Right ventricle myocardium inferior (tissue), 1 donor: ENCODE measurements around the gene KMO. TPM values are rescaled to one million over a fixed set of nuclear protein-coding genes. Genes with fewer than 3 reads are reported as not detected.

Experiments
- ATAC-seq: fragments of 200-7000 bp; cut with Tn5 transposase; one replicate; pipeline ENCODE4 v1.9.1; 2020; ENCODE audit warnings: mild to moderate bottlenecking, moderate library complexity
- DNase-seq: peaks from one replicate; pipeline ENCODE4 v3.0.0; 2021; ENCODE audit errors: missing footprints
- intact Hi-C: fragments of 100-400 bp; cut with DNase I; formaldehyde crosslinking; loops from one replicate; pipeline ENCODE4 v1.11.0; 2022
- total RNA-seq: library from RNA; stranded (reverse); fragmentation: NEBNext Ultra II Directional; extraction: Animal tissue kit (Norgen Biotek cat#: 25700); gene quantifications from one replicate; pipeline ENCODE4 v1.2.1, GENCODE V29; 2021
- donor health status: DM: no; HTN: yes; CAD: no; lungs with severe emphysema.

KMO gene
- total RNA-seq, 1 donor from 2014 or later, result 0.22 TPM

DNA sequence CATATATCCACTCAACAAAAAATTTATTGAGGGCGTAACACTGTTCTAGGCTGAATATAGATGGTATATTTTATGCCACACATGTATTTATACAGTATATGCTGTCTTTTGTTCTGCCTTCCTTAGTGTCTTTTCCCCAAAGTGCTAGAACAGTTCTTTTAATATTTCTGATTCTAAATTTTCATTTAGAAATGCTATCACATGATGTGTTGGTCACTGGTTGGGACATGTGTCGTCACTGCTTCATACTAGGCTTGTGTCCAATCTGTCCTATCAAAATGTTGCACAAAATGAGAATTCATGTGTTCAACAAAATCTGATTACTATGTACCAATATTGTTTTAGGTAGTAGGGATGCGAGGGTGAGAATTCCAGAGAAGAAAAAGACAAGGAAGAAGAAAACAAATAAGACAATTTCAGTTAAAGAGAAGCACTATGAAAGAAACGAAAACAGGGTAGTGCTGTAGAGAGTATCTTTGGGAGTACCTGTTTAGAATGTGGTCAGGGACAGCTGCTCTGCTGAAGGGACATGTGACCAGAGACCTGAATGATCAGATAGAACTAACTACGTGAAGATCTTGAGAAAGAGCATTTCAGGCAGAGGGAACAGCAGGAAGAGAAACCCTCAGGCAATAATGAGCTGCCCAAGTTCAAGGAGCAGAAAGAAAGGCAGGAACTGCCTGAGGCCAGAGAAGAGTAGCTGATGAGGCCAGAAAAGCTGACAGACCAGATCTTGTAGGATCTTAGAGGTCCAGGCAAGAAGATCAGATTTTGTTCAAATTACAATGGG, 1.3 kb downstream of the KMO start:
- DNase-seq, result no peak
- no peak for ATAC-seq
- intact Hi-C loops, result loop anchor here (5.0 kb wide), 1 partner anchor 314 kb away; the partner anchor contains the start of gene EXO1

DNA sequence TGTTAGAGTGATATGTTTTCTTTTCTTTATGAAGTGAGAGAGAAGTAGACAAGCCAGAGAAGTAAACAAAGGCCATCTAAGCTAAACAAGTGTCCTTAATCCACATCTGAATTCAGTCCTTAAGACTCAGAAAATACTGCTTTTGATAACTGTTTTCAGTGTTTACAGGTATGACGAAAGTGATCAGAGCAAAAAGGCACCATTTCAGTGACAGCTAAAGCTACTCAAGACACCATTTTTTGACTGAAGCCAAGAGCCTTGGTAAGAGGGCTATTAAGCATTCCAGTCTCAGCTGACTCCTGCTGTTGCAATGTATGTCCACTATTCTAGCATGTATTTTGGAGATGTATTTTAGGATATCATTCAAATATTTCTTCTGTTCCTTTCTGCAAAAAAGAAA, 4.1 kb downstream of the KMO start:
- intact Hi-C loops, result no loop called here
- ATAC-seq, result no peak

DNA sequence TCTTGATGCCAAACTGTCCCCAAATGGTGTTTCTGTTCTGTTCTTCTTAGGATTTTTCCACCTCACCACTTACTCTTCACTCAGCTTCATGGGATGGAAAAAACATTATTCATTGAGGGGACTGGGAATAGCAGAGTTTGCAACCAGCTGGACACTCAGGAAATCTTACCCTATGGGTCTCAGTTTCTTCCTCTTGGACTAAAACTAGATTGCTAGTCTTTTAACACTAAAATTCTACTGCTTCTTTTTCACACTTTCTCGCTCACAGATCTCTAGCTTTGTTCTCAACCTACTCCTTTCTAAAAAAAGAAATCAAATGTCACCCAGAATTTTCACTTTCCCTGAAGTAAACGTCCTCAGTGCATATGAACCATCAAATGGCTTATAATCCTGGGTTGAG, 4.8 kb downstream of the KMO start:
- ATAC-seq (no peak), DNase-seq (no peak)
- intact Hi-C loops, result no loop called here

More for the DNA sequence above, 4.1 kb downstream of the KMO start:
- no peak for DNase-seq

DNA sequence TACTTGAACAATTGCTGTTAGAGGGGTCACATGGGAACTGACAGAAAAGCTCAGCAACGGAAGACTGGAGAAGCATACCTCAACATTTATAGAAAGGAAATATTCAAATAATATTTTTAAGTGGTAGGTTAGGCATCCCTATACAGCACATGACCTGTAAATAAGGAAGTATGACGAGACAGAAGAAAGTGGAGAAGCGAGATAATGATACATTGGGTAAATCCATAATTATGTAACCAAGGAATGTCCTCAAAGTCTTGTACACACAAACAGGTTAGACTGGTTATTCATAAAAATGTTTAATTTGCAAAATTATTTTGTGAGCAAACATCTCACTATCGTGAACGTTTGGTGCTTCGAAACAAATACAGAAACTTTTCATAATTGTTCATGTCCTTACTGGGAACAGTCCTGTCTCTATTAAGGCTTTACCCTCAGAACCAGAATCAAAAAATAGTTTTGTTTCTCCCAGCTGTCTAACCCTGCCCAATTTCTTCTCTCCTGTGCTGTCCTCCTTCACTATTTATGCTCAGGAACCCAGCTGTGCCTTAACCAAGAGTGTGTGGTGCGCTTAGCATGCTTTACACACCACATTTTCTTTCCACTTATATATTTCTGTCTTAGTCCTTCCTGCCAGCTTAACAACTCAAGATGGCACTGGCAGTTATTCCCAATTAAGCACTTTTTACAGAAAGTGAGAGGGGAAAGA, 10.2 kb downstream of the KMO start:
- ATAC-seq (no peak), DNase-seq (no peak)
- intact Hi-C loops, result no loop called here

DNA sequence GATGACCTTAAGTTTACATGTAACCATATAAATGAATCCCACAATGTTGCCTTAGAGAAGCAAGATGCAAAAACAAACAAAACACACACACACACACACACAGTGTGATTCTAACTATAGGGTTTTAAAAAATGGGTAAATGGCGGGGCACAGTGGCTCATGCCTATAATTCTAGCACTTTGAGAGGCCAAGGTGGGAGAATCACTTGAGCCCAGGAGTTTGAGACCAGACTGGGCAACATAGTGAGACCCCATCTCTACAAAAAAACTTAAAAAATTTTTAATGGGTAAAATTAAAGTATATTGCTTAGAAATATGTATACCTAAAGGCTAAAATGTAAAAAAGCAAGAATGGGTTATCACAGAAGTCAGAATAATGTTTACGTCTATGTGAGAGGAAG, 15.8 kb downstream of the KMO start:
- intact Hi-C loops, result no loop called here
- no peak for DNase-seq
- no peak for ATAC-seq

DNA sequence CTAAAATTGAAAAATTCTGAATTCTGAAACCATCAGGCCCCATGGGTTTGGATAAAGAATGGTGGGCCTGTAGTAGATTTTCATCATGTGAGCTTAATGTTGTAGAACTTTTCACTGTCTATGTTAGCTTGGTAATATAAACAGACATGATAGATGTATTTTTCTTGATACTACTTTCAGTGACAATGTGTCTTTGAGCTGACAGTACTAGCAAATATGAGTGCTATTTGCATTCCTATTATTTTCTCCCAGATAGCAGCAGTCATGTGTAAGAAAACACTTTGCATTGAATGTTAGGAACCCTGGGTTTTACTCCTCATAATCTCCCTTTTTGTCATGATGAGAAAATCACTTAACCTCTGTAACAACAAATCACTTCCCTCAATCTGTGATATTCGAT, 18.1 kb downstream of the KMO start:
- intact Hi-C loops, result no loop called here
- no peak for ATAC-seq
- DNase-seq, result no peak

DNA sequence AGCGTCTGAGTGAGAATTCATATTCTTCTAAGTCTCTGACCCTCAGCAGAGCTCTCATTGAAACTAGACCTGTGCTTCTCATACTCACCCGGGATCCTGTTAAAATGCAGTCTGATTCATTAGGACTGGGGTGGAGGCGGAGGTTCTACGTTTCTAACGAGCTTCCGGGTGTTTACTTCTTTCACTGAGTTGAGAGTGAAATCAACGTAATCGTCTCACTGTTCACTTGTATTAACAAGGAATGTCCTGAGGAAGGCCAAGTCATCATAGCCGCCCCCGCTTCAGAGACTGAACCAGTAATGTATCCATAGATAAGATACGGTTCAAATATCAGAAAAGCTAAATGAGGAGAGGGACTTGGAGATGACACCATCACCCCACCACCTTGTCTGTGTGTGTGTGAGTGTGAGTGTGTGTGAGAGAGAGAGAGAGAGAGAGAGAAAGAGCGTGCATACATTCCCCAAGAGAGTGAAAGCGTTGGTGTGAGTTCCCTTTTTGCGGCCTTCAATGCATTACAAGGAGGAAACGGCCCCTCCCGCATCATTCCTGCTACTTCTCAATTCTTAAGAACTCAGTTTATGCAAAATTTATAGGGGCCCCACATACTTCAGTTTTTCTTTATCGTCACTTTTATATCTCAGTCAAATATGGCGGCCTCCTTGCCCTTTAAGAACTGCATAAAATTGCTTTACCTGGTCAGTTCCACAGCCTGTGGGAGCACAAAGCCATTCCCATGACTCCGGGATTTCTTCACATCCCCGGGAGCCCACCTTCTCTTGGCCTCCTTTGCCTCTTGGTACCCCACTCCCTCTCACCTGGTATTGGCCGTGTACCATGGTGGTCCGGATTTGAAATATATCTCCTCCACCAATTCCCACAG, 19.8 kb downstream of the KMO start:
- intact Hi-C loops, result no loop called here
- DNase-seq, result peak; percentile 87
- ATAC-seq, result no peak

DNA sequence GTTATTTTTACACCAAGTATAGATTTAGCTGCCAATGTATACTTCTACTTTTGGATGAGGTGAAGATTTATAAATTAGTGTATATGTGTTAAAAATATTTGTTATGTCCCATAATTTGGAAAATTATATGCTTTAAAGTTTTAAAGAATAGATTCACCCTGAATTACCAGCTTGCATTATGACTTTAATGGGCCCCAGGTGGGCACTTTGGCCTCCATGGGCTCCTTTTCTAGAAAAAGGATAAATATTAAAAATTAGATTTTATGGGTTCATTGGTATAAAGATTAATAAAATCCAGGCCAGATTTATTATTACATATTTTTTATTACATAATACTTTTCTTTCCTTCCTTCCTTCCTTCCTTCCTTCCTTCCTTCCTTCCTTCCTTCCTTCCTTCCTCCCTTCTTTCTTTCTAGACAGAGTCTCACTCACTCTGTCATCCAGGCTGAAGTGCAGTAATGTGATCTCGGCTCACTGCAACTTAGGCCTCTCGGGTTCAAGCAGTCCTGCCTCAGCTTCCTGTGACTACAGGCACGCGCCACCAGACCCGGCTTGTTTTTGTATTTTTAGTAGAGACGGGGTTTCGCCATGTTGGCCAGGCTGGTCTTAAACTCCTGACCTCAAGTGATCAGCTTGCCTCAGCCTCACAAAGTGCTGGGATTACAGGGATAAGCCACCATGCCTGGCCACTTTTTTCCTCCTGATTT, 21.9 kb downstream of the KMO start:
- ATAC-seq (no peak), DNase-seq (no peak)
- intact Hi-C loops, result no loop called here

DNA sequence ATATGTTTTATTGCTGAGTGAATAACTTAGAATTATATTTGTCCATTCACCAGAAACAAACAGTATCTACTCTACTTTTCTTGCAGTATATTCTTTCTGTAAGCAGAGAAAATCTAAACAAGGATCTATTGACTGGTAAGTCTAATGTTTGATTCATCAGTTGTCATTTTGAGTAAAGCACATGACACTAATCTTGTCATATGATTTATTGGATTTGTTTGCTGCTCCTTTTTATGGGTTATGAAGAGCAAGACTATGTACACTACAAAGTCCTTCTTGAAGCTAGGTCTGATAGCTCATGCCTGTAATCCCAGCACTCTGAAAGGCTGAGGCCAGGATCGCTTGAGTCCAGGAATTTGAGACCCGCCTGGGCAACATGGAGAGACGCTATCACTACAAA, 23.3 kb downstream of the KMO start:
- no peak for ATAC-seq
- intact Hi-C loops, result no loop called here
- DNase-seq, result no peak

DNA sequence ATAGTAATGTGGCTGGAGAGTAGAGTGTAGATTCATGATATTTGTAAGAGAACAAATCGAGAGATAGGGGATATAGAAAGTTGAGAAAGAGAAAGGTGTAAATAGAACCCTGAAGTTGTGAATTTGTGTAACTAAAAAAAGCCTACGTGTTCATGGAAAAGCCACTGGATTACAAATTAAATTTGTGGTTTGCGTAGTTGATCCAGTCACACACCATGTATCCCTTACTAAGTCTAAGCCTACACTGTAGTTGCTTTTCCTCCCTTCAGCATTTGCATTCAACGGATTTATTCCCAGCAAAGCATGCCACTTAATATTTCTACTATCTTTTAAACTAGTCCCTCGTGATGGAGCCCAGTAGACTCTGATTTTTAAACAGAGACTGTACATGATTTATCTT, 24.9 kb downstream of the KMO start:
- DNase-seq (no peak), ATAC-seq (no peak)
- intact Hi-C loops, result no loop called here

DNA sequence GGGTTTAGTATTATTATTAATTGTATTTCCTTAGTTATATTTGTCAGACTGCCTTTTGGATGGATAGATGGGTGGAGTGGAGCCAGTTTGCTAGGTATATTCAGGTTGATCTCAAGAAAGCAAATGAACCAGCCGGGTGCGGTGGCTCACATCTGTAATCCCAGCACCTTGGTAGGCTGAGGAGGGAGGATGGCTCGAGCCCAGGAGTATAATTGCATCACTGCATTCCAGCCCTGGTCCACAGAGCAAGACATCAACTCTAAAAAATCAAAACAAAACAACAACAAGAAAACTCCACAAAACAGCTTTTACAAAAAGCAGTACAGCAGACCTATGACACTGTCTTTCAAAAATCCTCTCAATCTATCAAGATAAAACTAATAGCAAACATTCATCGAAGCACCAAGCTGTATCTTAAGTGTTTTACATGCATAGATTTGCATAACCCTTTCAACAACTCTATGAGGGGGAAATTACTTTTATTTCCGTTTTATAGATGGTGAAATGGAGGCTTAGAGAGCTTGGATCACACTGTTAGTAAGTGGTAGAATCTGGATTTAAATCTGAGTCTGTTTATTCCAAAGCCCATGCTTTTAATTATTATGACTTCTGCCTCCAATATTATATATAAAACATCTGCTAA, 25.5 kb downstream of the KMO start:
- intact Hi-C loops, result no loop called here
- DNase-seq, result no peak
- no peak for ATAC-seq

DNA sequence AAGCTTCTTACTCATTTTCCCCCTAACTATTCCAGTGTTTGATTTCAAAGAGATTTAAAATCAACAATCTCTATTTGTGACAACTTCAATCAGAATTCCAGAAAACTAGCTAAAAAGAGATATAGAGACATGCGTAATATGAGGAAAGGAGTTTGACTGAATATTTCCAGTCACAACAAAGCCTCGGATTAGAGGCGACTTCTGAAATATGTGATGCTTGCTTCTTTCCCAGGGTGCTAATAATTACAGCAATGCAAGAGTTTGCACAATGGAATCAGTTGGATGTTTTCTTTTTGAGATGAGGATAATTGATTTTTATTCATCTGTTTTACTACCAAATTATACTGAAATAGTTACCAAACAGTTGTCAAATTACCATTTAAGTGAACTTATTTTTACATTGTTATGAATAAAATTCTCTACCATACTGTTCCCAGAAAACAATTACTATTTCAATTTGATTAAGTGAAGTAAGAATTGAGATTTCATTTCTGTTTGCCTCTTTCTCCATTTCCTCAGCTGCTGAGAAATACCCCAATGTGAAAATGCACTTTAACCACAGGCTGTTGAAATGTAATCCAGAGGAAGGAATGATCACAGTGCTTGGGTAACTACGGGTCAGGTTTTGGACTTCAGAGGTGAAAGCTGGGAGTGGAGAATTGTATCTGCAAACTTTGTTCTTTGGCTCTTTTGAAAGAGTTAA, 28.1 kb downstream of the KMO start:
- intact Hi-C loops, result no loop called here
- DNase-seq (no peak), ATAC-seq (no peak)

DNA sequence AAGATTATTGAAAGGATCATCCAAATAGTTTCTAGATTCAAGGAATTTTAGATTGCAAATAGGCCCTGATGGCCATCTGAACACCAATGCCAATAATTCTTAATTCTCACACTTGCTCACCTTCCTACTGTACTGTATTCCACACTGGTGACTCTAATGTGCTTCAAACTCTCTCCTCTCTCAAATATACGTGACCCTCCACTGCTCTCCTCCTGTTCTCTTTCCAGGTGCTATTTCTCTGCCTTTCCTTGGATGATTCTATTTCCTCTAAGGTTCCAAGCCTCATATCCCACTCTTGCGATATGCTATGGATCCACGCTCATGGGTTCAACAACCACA, 28.6 kb downstream of the KMO start:
- intact Hi-C loops, result no loop called here
- no peak for ATAC-seq
- DNase-seq, result no peak

DNA sequence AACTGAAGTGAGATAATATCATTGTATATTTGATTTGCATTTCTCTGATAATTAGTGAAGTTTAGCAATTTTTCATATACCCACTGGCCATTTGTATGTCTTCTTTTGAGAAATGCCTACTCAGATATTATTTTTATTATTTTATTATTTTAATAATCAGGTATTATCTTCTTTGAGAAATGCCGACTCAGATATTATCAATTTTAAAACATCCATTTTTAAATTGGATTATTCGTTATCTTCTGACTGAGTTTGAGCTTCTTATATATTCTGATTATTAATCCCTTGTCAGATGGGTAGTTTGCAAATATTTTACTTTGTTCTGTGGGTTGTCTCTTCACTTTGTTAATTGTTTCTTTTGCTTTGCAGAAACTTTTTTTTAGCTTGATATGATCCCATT, 37.7 kb downstream of the KMO start:
- DNase-seq (no peak), ATAC-seq (no peak)
- intact Hi-C loops, result no loop called here

DNA sequence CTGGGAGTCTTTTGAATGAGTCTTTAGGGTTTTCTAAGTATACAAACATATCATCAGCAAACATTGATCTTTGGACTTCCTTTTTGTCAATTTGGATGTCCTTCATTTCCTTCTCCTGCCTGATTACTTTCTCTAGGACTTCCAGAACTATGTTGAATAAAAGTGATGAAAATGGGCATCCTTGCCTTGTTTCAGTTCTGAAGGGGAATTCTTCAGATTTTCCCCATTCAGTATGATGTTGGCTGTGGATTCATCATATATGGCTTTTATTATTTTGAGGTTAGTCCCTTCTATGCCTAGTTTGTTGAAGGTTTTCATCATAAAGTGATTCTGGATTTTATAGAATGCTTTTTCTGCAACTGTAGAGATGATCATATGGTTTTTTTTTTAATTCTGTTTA, 42.0 kb downstream of the KMO start:
- DNase-seq (no peak), ATAC-seq (no peak)
- intact Hi-C loops, result no loop called here

DNA sequence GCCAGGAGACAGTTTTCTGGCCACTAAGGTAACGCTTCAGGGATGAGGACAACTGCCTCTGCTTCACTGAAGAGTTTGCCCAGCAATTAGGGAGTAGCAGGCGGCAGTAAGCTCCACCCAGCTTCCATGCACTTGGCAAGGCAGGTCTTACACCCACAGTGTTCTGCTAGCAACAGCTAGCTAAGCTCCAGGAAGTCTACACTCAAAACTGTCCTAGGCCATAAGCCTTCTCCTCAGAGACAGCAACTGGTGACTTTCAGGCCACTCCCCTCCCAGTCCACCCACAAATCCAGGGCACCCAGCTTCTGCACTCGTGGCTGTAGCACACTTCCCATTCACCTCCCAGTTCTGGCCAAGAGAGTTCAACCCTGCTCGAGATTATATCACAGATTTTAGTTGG, 47.3 kb downstream of the KMO start:
- intact Hi-C loops, result no loop called here
- no peak for ATAC-seq

DNA sequence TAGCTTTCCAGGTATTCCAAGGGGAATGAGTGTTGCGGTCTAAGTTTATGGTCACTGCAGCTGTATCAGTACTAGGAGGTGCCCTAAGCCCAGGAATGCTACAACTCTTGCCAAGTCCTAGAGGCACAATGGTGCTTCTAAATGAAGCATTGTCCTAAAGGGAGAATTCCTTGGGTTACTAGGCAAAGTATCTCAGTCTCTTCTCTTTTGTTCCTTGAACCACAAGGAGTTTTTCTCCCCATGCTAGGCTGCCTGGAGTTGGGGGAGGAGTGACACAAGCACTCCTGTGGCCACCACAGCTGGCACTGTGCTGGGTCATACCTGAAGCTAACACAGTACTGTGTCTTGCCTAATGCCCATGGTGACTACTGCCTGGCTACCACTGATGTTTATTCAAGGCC, 50.7 kb downstream of the KMO start:
- ATAC-seq (no peak), DNase-seq (no peak)
- intact Hi-C loops, result no loop called here

More for the DNA sequence above, 47.3 kb downstream of the KMO start:
- DNase-seq, result no peak

DNA sequence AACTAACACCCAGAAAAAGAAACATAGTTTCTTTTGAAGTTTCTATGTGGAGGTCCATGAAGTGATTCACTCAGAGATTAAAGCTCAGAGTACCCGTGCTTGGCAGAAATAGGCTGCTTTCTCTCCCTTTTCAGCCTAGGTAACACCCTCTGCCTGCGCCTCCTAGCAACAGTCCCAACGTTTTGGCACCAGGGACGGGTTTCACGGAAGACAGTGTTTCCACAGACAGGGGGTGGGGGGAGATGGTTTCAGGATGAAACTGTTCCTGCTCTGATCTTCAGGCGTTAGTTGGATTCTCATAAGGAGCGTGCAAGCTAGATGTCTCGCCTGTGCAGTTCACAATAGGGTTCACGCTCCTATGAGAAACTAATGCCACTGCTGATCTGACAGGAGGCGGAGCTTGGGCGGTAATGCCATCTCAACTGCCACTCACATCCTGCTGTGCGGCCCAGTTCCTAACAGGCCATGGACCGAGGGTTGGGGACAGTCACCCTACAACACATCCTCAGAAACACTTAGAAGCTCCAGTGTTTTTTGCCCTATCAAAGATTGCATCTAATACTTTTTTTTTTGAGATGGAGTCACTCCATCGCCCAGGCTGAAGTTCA, 54.8 kb downstream of the KMO start:
- no peak for ATAC-seq
- DNase-seq, result peak; percentile 60
- intact Hi-C loops, result no loop called here
